VCaP (cell line): ENCODE results near the gene GSE1.

ENCODE experiments used
- H3K27ac ChIP-seq: fragments of 450-650 bp; 2 replicates; pipeline ENCODE4 v1.5.1; 2017
- TF ChIP-seq, protein P1 (sequence below): fragments of 450-650 bp; conservative IDR thresholded peaks from 2 replicates; pipeline ENCODE4 v1.5.1; 2017; ENCODE audit warnings: mild to moderate bottlenecking, moderate library complexity

GSE1 gene

DNA sequence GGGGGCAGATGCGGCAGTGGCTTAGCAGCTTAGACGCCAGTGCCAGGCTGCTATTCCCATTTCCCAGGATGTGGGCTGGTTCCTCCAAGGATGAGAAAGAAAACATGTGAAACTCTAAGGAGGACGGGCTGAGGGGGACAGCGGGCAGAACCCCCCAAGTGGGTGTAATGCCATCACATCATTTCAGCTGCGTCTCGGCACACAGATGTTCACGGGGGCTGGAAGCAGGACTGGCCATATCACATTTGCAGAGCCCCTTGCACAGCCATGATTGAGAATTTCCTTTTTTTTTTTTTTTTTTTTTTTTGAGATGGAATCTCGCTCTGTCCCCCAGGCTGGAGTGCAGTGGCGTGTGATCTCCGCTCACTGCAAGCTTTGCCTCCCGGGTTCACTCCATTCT is 90.9 kb downstream of the GSE1 start:
- H3K27ac ChIP-seq, result no peak overlapping the region
- TF ChIP-seq, protein P1, sequence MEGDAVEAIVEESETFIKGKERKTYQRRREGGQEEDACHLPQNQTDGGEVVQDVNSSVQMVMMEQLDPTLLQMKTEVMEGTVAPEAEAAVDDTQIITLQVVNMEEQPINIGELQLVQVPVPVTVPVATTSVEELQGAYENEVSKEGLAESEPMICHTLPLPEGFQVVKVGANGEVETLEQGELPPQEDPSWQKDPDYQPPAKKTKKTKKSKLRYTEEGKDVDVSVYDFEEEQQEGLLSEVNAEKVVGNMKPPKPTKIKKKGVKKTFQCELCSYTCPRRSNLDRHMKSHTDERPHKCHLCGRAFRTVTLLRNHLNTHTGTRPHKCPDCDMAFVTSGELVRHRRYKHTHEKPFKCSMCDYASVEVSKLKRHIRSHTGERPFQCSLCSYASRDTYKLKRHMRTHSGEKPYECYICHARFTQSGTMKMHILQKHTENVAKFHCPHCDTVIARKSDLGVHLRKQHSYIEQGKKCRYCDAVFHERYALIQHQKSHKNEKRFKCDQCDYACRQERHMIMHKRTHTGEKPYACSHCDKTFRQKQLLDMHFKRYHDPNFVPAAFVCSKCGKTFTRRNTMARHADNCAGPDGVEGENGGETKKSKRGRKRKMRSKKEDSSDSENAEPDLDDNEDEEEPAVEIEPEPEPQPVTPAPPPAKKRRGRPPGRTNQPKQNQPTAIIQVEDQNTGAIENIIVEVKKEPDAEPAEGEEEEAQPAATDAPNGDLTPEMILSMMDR, result no peak

DNA sequence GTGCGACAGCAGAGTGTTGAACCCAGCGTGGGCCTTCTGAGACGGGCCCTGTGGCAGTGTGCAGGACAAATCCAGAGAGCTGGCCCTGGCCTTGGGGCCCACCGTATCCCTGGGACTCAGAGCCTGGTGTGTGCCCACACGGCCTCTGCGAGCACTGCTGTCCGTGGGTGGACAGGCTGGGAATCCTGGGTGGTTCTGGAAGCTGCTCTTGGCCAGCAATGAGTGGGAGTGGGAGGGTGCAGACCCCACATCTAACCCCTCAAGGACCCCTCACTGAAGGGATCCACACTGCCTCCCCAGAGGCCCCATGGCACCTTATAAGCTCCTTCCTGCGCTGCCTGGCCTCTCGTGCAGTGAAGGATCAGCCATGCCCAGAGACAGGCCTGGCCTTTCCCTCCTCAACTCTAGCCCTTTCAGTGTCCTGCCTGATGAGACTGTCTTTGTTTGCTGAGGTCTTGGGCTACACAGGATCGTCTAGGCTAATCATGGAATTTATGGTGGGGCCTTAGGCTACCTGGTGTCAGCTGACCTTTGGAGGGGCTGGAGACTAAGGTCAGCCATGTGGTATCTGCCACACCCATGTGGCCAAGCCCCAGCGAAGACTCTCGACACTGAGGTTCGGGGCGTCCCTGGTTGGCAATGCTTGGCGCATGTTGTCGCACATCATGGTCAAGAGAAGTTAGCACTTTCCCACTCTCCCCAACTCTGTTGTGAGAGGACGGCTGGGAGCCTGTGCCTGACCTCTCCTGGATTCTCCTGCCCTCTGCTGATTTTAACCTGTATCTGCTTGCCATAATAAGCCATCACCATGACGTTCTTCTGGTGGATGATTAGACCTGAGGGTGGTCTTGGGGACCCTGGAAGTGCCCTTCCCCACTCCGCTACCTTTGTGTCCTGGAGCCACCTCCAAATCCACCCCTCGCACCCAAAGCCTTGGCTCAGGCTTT is 92.1 kb downstream of the GSE1 start:
- no peak overlapping the region for H3K27ac ChIP-seq

DNA sequence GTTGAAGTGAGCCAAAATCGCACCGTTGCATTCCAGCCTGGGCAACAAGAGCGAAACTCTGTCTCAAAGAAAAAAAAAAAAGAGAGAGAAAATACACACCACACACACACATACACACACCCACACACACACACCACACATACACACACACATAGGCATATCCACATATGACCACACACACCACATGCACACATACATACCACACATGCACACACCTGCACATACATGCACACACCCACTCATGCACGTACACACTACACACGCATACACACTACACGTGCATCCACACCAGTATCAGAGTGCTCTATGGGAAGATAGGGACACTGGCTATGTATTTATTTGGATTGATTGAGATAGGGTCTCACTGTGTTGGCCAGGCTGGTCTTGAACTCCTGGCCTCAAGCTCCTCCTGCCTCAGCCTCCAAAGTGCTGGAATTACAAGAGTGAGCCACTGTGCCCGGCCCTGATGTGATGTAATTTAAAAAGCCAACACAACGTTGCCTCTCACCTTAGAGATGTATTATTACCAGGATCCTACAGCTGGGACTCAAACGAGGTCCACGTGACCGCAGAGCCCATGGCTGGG is 93.4 kb downstream of the GSE1 start:
- TF ChIP-seq, protein P1, result no peak

More for the DNA sequence above, 92.1 kb downstream of the GSE1 start:
- TF ChIP-seq, protein P1, result no peak

DNA sequence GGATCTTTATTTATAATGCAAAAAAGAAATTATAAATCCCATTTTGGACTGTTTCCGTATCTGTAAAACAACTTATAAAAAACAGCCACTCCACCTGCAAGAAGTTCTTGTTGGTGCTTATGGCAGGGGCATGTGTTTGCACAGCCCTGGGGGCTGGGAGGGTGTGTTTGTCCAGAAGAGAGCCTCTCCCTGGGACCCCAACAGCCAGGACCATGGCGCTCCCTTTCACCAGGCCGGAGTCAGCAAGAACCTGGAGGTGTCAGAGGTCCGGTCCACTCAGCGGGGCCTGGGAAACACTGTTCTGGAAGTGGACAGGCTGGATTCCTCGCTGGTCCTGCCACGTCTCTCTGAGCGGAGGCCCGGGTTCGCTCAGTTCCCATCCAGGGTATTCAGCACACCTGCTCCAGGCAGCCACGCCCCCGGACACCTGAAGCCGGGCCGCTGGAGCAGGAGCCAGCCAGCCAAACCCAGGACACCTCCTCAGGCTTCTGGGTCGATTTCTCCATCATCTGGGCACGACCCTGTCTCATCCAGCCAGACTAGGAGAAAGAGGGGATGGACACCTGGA is 94.5 kb downstream of the GSE1 start:
- TF ChIP-seq, protein P1, result no peak
- H3K27ac ChIP-seq, result no peak overlapping the region

More for the DNA sequence above, 93.4 kb downstream of the GSE1 start:
- H3K27ac ChIP-seq, result no peak overlapping the region

DNA sequence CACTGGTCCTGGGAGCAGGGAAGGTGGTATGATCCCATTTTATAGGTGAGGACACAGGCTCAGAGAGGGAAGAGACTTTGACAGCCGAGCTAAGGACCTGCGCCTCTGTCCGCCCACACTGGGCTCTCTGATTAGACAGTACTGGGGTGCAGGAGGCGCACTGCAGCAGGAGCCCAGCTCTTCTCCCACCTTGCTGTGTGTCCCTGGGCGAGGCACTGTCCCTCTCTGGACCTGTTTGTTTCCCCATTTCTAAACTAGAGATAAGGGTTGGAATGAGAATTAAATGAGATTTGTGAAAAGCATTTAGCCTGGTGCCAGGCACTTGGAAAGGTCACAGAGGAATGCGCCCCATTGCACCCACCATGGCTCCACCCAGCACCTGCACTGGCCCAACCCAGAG is 95.2 kb downstream of the GSE1 start:
- H3K27ac ChIP-seq, result no peak overlapping the region
- TF ChIP-seq, protein P1, result no peak

DNA sequence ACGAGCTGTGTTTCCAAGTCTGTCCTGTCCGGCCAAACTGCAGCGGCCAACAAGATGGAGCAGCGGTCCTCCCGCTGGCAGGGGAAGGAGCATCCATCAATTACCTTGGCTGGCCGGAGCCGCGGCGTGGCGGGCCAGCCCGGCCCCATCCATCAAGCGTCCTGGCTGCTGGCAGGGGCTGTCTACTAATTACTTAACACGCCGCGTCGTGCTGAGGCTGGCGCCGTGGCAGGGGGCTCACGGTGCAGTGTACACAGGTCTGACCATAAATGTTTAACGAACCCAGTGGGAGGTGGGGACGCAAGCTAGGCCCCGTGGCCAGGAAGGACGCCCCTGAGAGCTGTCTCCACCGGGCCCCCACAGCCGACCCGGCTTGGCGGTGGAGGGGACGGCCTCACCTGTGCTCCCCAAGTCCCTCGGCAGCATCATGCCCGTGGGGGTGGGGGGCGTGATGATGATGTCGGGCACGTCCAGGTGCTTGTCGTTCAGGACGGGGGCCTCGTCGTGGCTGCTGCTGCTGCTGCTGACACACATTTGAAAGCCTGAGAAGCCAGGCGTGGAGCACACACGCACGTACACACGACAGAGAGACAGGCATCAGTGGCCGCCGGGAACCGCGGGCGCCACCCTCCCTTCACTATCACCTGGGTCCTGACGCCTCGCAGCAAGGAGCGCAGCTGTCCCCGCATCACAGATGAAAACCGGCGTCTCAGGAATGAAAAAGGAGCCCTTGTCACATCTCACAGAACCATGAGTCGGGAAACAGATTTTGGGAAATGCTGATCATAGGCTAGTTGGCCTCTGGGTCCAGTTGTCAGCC is 96.9 kb downstream of the GSE1 start:
- no peak overlapping the region for H3K27ac ChIP-seq
- TF ChIP-seq, protein P1, result no peak

DNA sequence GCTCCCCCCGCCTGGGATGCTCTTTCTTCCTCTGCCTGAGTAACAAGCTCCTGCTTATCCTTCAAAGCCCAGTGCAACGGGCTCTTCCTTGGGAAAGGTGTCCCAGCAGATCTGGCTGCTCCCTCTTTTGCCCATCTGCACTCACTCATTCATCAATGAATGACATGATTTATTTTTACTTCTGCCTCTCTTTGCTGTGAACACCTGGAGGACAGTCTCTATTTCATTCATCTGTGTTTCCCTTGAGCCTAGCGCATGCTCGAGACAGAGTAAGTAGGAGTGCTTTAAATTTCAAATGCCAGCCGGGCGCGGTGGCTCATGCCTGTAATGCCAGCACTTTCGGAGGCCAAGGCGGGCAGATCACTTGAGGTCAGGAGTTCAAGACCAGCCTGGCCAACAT is 97.6 kb downstream of the GSE1 start:
- H3K27ac ChIP-seq, result no peak overlapping the region
- TF ChIP-seq, protein P1, result no peak
